MCF 10A (cell line): Measurements from ENCODE around the gene SLC34A1. TPM values are rescaled to one million over a fixed set of nuclear protein-coding genes. Genes with fewer than 3 reads are reported as not detected.

Source experiments
- BruUV-seq: library from RNA; stranded (reverse); fragments of 400-500 nt; replicated peaks from 2 replicates; lab custom pipeline; 2021; lab: Mats Ljungman, UMichigan
- CTCF ChIA-PET: fragments of 300-600 bp; sonication (Branson Sonifier 250); formaldehyde crosslinking; extraction: SDS; loops from one replicate; lab custom pipeline; 2021; ENCODE audit warnings: antibody characterized with exemption, inconsistent platforms; lab: Yijun Ruan, JAX
- POLR2A ChIA-PET: fragments of 300-600, 350-650 bp; sonication (Branson Sonifier 250); formaldehyde crosslinking; extraction: SDS; loops from one replicate; lab custom pipeline; 2020; ENCODE audit warnings: antibody characterized with exemption, inconsistent platforms; lab: Yijun Ruan, JAX
- DNase-seq: peaks from one replicate; pipeline ENCODE4 v3.0.0-alpha.2; 2018; ENCODE audit not compliant: unreplicated experiment
- H3K27ac Mint-ChIP-seq: one replicate; pipeline ENCODE4 v1.8.0; 2022; ENCODE audit warnings: mild to moderate bottlenecking, low read depth, mixed read lengths; ENCODE audit not compliant: unreplicated experiment
- H3K27me3 Mint-ChIP-seq: one replicate; pipeline ENCODE4 v1.8.0; 2022; ENCODE audit warnings: mixed read lengths; ENCODE audit not compliant: insufficient read depth, unreplicated experiment
- H3K36me3 Mint-ChIP-seq: one replicate; pipeline ENCODE4 v1.8.0; 2022; ENCODE audit warnings: mild to moderate bottlenecking, moderate library complexity, mixed read lengths; ENCODE audit not compliant: insufficient read depth, unreplicated experiment
- H3K4me1 Mint-ChIP-seq: one replicate; pipeline ENCODE4 v1.8.0; 2022; ENCODE audit warnings: mixed read lengths; ENCODE audit not compliant: insufficient read depth, unreplicated experiment
- H3K4me3 Mint-ChIP-seq: one replicate; pipeline ENCODE4 v1.8.0; 2022; ENCODE audit warnings: mild to moderate bottlenecking, moderate library complexity, mixed read lengths; ENCODE audit not compliant: unreplicated experiment
- H3K9me3 Mint-ChIP-seq: one replicate; pipeline ENCODE4 v1.8.0; 2022; ENCODE audit warnings: mixed read lengths; ENCODE audit not compliant: unreplicated experiment
- CTCF ChIP-seq: fragments of 200-600 bp; IDR thresholded peaks from one replicate; pipeline ENCODE4 v1.8.0; 2022; ENCODE audit warnings: antibody characterized with exemption, mild to moderate bottlenecking; ENCODE audit not compliant: unreplicated experiment
- intact Hi-C: fragments of 100-400 bp; cut with micrococcal nuclease; formaldehyde crosslinking; loops from 2 replicates; pipeline ENCODE4 v1.14.1; 2022
- total RNA-seq: library from RNA; stranded (reverse); gene quantifications from 2 replicates; pipeline ENCODE4 v1.2.3, GENCODE V29; 2022

Gene SLC34A1
- total RNA-seq, 1 experiment from 2014 or later: not detected

- Mint-ChIP-seq H3K4me3 (no peak overlapping the region), H3K36me3 (no peaks in the 10 kb centered on the region), H3K9me3 (no peaks in the 10 kb centered on the region), H3K27me3 (peaks cover 18% of the 10 kb centered on the region), H3K4me1 (peaks cover 15% of the 10 kb centered on the region), H3K27ac (no peak overlapping the region)
- no peak for TF ChIP-seq CTCF
- CTCF ChIA-PET: interaction anchor here (1.3 kb wide), 1 partner anchor 12 kb away, joined by 4 read pairs; no protein-coding TSS in a partner anchor
- POLR2A ChIA-PET: interaction anchor here (1.0 kb wide), 1 partner anchor 18 kb away, joined by 3 read pairs; no protein-coding TSS in a partner anchor
- no TSS peak for BruUV-seq
- DNase-seq: no peak
- intact Hi-C loops: no loop called here
These were observed 3.5 kb upstream of the SLC34A1 start for GRCh38 chr5:177380805-177381126.

- Mint-ChIP-seq H3K9me3 (no peaks in the 10 kb centered on the region), H3K4me1 (peaks cover 15% of the 10 kb centered on the region), H3K27ac (no peak overlapping the region), H3K4me3 (no peak overlapping the region), H3K27me3 (peaks cover 18% of the 10 kb centered on the region), H3K36me3 (no peaks in the 10 kb centered on the region)
- intact Hi-C loops: no loop called here
- BruUV-seq: no TSS peak
- ChIA-PET POLR2A (no interaction called here), CTCF (interaction anchor here (0.6 to 1.3 kb wide), 8 partner anchors 11 to 290 kb away, joined by 3 to 5 read pairs (median 4); no protein-coding TSS in a partner anchor)
- DNase-seq: peak; percentile 47
- no peak for TF ChIP-seq CTCF
These were observed 1.7 kb upstream of the SLC34A1 start for GRCh38 chr5:177382423-177383029.

- TF ChIP-seq CTCF: no peak
- BruUV-seq: no TSS peak
- intact Hi-C loops: no loop called here
These were observed 1.1 kb upstream of the SLC34A1 start for GRCh38 chr5:177383181-177383580.

GRCh38 chr5:177385720-177386119, 1.5 kb downstream of the SLC34A1 start:
- no peaks in the 10 kb centered on the region for H3K36me3 Mint-ChIP-seq
- H3K9me3 Mint-ChIP-seq: no peaks in the 10 kb centered on the region
- H3K27ac Mint-ChIP-seq: no peak overlapping the region
- CTCF ChIA-PET: interaction anchor here (1.0 to 2.4 kb wide), 6 partner anchors 14 to 274 kb away, joined by 3 to 19 read pairs (median 3); no protein-coding TSS in a partner anchor
- no TSS peak for BruUV-seq
- intact Hi-C loops: no loop called here
- TF ChIP-seq CTCF: no peak
- POLR2A ChIA-PET: interaction anchor here (5.7 kb wide), 1 partner anchor 17 kb away, joined by 137 read pairs; no protein-coding TSS in a partner anchor
- peaks cover 18% of the 10 kb centered on the region for H3K27me3 Mint-ChIP-seq
- no peak for DNase-seq
- no peak overlapping the region for H3K4me3 Mint-ChIP-seq
- peaks cover 28% of the 10 kb centered on the region for H3K4me1 Mint-ChIP-seq

More at GRCh38 chr5:177383181-177383580, 1.1 kb upstream of the SLC34A1 start:
- peaks cover 18% of the 10 kb centered on the region for H3K4me1 Mint-ChIP-seq
- no peaks in the 10 kb centered on the region for H3K9me3 Mint-ChIP-seq
- DNase-seq: no peak
- H3K27me3 Mint-ChIP-seq: peaks cover 18% of the 10 kb centered on the region
- no peaks in the 10 kb centered on the region for H3K36me3 Mint-ChIP-seq
- no peak overlapping the region for H3K4me3 Mint-ChIP-seq
- no peak overlapping the region for H3K27ac Mint-ChIP-seq
- ChIA-PET POLR2A (no interaction called here), CTCF (interaction anchor here (0.6 to 1.9 kb wide), 10 partner anchors 12 to 291 kb away, joined by 3 to 5 read pairs (median 4); no protein-coding TSS in a partner anchor)
